8988T (cell line): ENCODE data around the gene PNPLA2.

Experiments
- DNase-seq: peaks from one replicate; pipeline ENCODE4 v3.0.0; 2011

Gene PNPLA2

GRCh38 chr11:846496-847098, 27.9 kb downstream of the PNPLA2 start:
- DNase-seq: no peak

GRCh38 chr11:847876-848275, 29.2 kb downstream of the PNPLA2 start:
- peak; percentile 56 for DNase-seq

GRCh38 chr11:848380-848931, 29.7 kb downstream of the PNPLA2 start:
- DNase-seq: peak; percentile 100

- no peak for DNase-seq
Observed at GRCh38 chr11:849104-849824, 30.6 kb downstream of the PNPLA2 start.

GRCh38 chr11:849951-850774, 31.4 kb downstream of the PNPLA2 start:
- DNase-seq: peak; percentile 58

GRCh38 chr11:850775-851763, 32.4 kb downstream of the PNPLA2 start:
- DNase-seq: peak; percentile 97

- DNase-seq: peak; percentile 51
Observed at GRCh38 chr11:852762-853161, 34.0 kb downstream of the PNPLA2 start.

GRCh38 chr11:853682-854448, 35.2 kb downstream of the PNPLA2 start:
- no peak for DNase-seq

GRCh38 chr11:854601-855329, 36.1 kb downstream of the PNPLA2 start:
- DNase-seq: peak; percentile 48

- peak; percentile 45 for DNase-seq
Observed at GRCh38 chr11:855330-855674, 36.6 kb downstream of the PNPLA2 start.

- no peak for DNase-seq
Observed at GRCh38 chr11:855796-856195, 37.1 kb downstream of the PNPLA2 start.

GRCh38 chr11:856397-856796, 37.7 kb downstream of the PNPLA2 start:
- DNase-seq: peak; percentile 42

- peak; percentile 44 for DNase-seq
Observed at GRCh38 chr11:858053-858761, 39.5 kb downstream of the PNPLA2 start.

- no peak for DNase-seq
Observed at GRCh38 chr11:858762-859339, 40.1 kb downstream of the PNPLA2 start.

- peak; percentile 80 for DNase-seq
Observed at GRCh38 chr11:859394-860131, 40.8 kb downstream of the PNPLA2 start.

- no peak for DNase-seq
Observed at GRCh38 chr11:860234-861104, 41.8 kb downstream of the PNPLA2 start.

- no peak for DNase-seq
Observed at GRCh38 chr11:861105-861479, 42.4 kb downstream of the PNPLA2 start.

GRCh38 chr11:862081-862661, 43.5 kb downstream of the PNPLA2 start:
- peak; percentile 57 for DNase-seq
